ENCODE data around the gene C1QTNF7.

C1QTNF7 gene

DNA sequence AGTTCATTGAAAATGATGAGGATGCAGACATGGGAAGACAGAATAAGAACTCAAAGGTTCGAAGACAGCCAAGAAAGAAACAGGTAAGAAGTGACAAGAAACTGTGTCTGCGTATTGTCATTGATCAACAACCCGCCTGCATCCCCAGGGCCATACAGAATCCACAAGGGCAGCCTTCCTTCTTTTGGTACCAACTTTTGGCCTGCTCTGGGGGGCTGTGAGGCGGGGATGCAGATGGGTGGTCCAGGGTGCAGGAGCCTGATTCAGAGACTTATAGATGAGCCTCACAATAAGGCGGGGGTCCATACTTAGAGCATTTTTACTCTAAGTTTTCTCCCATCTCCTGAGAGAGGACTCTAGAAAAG, 50.9 kb downstream of the C1QTNF7 start:
- TF ChIP-seq POLR2AphosphoS5 (IDR thresholded peaks at IDR 0.05; ENCODE audit: low read depth, low read length) (no peak), FOXP2 (optimal IDR thresholded peaks at IDR 0.05; ENCODE audit: borderline replicate concordance, extremely low read depth, extremely low read length, insufficient read depth) (no peak), TAF1 (IDR thresholded peaks at IDR 0.05; ENCODE audit: borderline replicate concordance, insufficient read depth, low read length) (no peak), SIN3A (IDR thresholded peaks at IDR 0.05; ENCODE audit: borderline replicate concordance, insufficient read depth, low read length) (no peak)
- TF ChIP-seq, protein P1, sequence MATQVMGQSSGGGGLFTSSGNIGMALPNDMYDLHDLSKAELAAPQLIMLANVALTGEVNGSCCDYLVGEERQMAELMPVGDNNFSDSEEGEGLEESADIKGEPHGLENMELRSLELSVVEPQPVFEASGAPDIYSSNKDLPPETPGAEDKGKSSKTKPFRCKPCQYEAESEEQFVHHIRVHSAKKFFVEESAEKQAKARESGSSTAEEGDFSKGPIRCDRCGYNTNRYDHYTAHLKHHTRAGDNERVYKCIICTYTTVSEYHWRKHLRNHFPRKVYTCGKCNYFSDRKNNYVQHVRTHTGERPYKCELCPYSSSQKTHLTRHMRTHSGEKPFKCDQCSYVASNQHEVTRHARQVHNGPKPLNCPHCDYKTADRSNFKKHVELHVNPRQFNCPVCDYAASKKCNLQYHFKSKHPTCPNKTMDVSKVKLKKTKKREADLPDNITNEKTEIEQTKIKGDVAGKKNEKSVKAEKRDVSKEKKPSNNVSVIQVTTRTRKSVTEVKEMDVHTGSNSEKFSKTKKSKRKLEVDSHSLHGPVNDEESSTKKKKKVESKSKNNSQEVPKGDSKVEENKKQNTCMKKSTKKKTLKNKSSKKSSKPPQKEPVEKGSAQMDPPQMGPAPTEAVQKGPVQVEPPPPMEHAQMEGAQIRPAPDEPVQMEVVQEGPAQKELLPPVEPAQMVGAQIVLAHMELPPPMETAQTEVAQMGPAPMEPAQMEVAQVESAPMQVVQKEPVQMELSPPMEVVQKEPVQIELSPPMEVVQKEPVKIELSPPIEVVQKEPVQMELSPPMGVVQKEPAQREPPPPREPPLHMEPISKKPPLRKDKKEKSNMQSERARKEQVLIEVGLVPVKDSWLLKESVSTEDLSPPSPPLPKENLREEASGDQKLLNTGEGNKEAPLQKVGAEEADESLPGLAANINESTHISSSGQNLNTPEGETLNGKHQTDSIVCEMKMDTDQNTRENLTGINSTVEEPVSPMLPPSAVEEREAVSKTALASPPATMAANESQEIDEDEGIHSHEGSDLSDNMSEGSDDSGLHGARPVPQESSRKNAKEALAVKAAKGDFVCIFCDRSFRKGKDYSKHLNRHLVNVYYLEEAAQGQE (IDR thresholded peaks at IDR 0.05; ENCODE audit: insufficient read depth in 1 of 2, low read depth in 2 of 2, low read length in 2 of 2), result no peak

DNA sequence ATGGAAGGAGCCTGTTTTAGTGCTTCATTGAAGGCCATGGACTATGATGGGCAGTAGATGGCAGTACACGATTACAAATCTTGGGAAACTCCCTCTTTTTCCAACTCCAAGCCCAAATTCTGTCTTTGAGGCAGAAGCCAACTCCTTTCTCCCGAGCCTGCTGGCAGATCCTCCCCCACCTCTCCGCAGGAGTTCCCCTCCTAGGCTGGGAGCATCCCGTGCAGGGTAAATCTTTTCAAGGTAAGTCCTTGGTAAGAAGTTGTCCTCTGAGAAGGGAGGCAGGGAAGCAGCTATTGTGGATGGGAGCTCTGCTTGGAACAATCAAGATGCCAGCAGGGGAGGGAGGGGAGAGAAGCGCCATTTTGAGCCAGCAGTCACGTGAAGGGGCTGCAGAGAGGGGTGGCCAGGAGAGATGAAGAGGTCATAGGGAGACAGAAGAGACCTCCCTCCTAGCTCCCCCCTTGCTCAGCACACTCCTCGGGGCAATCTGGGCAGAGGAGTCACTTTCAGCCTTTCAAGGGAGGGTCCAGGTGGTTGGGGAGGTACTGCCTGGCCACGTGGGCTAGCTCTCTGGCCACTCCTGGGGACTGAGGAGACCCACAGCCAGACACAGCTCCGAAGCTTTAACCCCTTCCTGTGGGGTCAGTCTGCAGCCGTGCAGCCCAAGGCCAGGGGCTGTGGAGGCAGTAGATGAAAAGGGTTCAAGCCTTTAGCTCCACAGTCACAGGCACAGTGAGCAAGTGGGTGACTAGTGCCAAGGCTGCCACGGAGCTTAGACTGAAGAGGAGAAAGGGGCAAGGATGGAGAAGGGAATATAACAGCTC, 51.5 kb downstream of the C1QTNF7 start:
- TF ChIP-seq FOXP2 (optimal IDR thresholded peaks at IDR 0.05; ENCODE audit: borderline replicate concordance, extremely low read depth, extremely low read length, insufficient read depth) (no peak), SIN3A (IDR thresholded peaks at IDR 0.05; ENCODE audit: borderline replicate concordance, insufficient read depth, low read length) (0 out of 2 replicates have a peak, but pooled peaks have one; percentile 12), POLR2AphosphoS5 (IDR thresholded peaks at IDR 0.05; ENCODE audit: low read depth, low read length) (peak; percentile 66), TAF1 (IDR thresholded peaks at IDR 0.05; ENCODE audit: borderline replicate concordance, insufficient read depth, low read length) (peak; percentile 84; the same call in 1 of the 2 replicates)
- TF ChIP-seq, protein P1 (IDR thresholded peaks at IDR 0.05; ENCODE audit: insufficient read depth in 1 of 2, low read depth in 2 of 2, low read length in 2 of 2), result no peak

DNA sequence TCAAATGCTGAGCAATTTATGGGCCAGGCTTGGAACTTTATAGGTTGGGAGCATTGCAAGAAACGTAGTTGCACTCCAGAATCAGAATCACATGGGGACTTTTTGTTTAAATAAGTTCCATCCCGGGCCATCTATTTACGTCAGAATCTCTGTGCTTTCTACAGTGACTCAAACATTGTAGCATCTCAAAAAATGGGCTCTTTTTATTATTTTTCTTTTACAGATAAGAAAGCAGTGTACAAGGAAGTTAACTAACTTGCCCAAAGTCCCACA, 52.0 kb downstream of the C1QTNF7 start:
- TF ChIP-seq POLR2AphosphoS5 (IDR thresholded peaks at IDR 0.05; ENCODE audit: low read depth, low read length) (no peak), TAF1 (IDR thresholded peaks at IDR 0.05; ENCODE audit: borderline replicate concordance, insufficient read depth, low read length) (no peak), FOXP2 (optimal IDR thresholded peaks at IDR 0.05; ENCODE audit: borderline replicate concordance, extremely low read depth, extremely low read length, insufficient read depth) (no peak), SIN3A (IDR thresholded peaks at IDR 0.05; ENCODE audit: borderline replicate concordance, insufficient read depth, low read length) (no peak)
- TF ChIP-seq, protein P1 (IDR thresholded peaks at IDR 0.05; ENCODE audit: insufficient read depth in 1 of 2, low read depth in 2 of 2, low read length in 2 of 2), result no peak

DNA sequence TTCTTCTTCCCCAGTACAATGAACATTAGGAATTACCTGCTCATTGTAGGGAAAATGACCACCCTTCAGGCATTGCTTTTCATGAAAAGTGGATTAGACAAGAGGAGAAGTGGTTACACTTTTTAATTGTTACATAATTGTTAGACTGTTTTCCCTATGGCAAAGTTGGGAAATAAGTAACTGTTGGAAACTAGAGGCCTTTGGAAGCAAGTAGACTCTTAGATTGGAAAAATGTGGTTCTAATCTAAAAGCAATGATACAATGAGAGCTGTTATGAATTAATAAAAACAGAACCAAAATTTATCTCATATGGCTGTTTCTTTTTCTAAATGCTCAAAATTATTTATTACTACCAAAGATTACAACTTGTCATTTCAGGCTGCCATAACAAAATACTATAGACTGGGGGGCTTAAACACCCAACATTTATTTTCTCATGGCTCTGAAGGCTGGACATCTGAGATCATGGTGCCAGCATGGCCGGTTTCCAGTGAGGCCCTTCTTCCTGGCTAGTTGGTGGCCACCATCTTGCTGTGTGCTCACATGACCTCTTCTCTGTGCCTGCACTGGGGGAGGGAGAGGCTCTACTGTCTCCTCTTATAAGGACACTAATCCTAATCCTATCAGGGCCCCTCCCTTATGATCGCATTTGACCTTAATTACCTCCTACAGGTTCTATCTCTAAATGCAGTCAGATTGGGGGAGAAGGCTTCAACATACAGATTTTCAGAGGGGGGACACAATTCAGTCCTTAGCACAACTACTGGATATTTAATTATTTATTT, 54.3 kb downstream of the C1QTNF7 start:
- TF ChIP-seq POLR2AphosphoS5 (IDR thresholded peaks at IDR 0.05; ENCODE audit: low read depth, low read length) (no peak), TAF1 (IDR thresholded peaks at IDR 0.05; ENCODE audit: borderline replicate concordance, insufficient read depth, low read length) (no peak), SIN3A (IDR thresholded peaks at IDR 0.05; ENCODE audit: borderline replicate concordance, insufficient read depth, low read length) (no peak), FOXP2 (optimal IDR thresholded peaks at IDR 0.05; ENCODE audit: borderline replicate concordance, extremely low read depth, extremely low read length, insufficient read depth) (no peak)
- TF ChIP-seq, protein P1 (IDR thresholded peaks at IDR 0.05; ENCODE audit: insufficient read depth in 1 of 2, low read depth in 2 of 2, low read length in 2 of 2), result no peak
